H9 (cell line): Measurements from ENCODE around the gene ANK3. TPM values are rescaled to one million over a fixed set of nuclear protein-coding genes. Genes with fewer than 3 reads are reported as not detected.

Experiments
- DNase-seq: peaks from one replicate; pipeline ENCODE4 v3.0.0-alpha.2; 2017
- H2AFZ ChIP-seq: one replicate; pipeline ENCODE4 v1.6.1; 2013; ENCODE audit warnings: mild to moderate bottlenecking, low read length, control low read depth, moderate library complexity
- H2AK5ac ChIP-seq: 2 replicates; pipeline ENCODE4 v1.6.1; 2013; ENCODE audit warnings: low read length, control low read depth, mixed read lengths; ENCODE audit not compliant: insufficient read length
- H2BK120ac ChIP-seq: one replicate; pipeline ENCODE4 v1.6.1; 2013; ENCODE audit warnings: low read depth, mild to moderate bottlenecking, low read length, control low read depth, inconsistent platforms; ENCODE audit not compliant: poor library complexity, severe bottlenecking
- H2BK12ac ChIP-seq: 2 replicates; pipeline ENCODE4 v1.6.1; 2013; ENCODE audit warnings: low read length, control low read depth, mixed read lengths, low read depth; ENCODE audit not compliant: insufficient read length
- H2BK15ac ChIP-seq: 2 replicates; pipeline ENCODE4 v1.6.1; 2013; ENCODE audit warnings: low read depth, low read length, control low read depth
- H2BK20ac ChIP-seq: one replicate; pipeline ENCODE4 v1.6.1; 2013; ENCODE audit warnings: low read depth, mild to moderate bottlenecking, low read length, control low read depth, inconsistent platforms; ENCODE audit not compliant: poor library complexity, severe bottlenecking
- H2BK5ac ChIP-seq: 2 replicates; pipeline ENCODE4 v1.6.1; 2013; ENCODE audit warnings: low read length, control low read depth, mixed read lengths; ENCODE audit not compliant: insufficient read length
- H3K14ac ChIP-seq: 2 replicates; pipeline ENCODE4 v1.6.1; 2013; ENCODE audit warnings: low read length, control low read depth; ENCODE audit not compliant: insufficient read depth
- H3K18ac ChIP-seq: 2 replicates; pipeline ENCODE4 v1.6.1; 2013; ENCODE audit warnings: low read depth, mild to moderate bottlenecking, mixed read lengths, low read length, control low read depth; ENCODE audit not compliant: insufficient read length
- H3K23ac ChIP-seq: 2 replicates; pipeline ENCODE4 v1.6.1; 2013; ENCODE audit warnings: low read length, control low read depth, mixed read lengths, low read depth; ENCODE audit not compliant: insufficient read length
- H3K23me2 ChIP-seq: 2 replicates; pipeline ENCODE4 v1.6.1; 2013; ENCODE audit warnings: low read depth, mild to moderate bottlenecking, mixed read lengths, low read length, control low read depth; ENCODE audit not compliant: insufficient read length, poor library complexity, severe bottlenecking
- H3K27ac ChIP-seq: 2 replicates; pipeline ENCODE4 v1.5.1; 2013; ENCODE audit warnings: low read length, control low read depth, mixed read lengths, low read depth; ENCODE audit not compliant: insufficient read length
- H3K27me3 ChIP-seq: 2 replicates; pipeline ENCODE4 v1.6.1; 2013; ENCODE audit warnings: low read length, control low read depth, inconsistent platforms; ENCODE audit not compliant: insufficient read depth
- H3K4ac ChIP-seq: 2 replicates; pipeline ENCODE4 v1.6.1; 2013; ENCODE audit warnings: low read depth, mild to moderate bottlenecking, control low read depth, inconsistent platforms, low read length, moderate library complexity
- H3K4me1 ChIP-seq: 2 replicates; pipeline ENCODE4 v1.6.1; 2013; ENCODE audit warnings: low read length, control low read depth, inconsistent platforms; ENCODE audit not compliant: insufficient read depth
- H3K4me2 ChIP-seq: 2 replicates; pipeline ENCODE4 v1.6.1; 2013; ENCODE audit warnings: low read length, control low read depth, mixed read lengths; ENCODE audit not compliant: insufficient read length, insufficient read depth
- H3K56ac ChIP-seq: 2 replicates; pipeline ENCODE4 v1.6.1; 2013; ENCODE audit warnings: low read depth, mild to moderate bottlenecking, mixed read lengths, low read length, control low read depth; ENCODE audit not compliant: insufficient read length
- H3K79me1 ChIP-seq: 2 replicates; pipeline ENCODE4 v1.6.1; 2013; ENCODE audit warnings: low read depth, mild to moderate bottlenecking, moderate library complexity, low read length, control low read depth, inconsistent platforms; ENCODE audit not compliant: insufficient read depth, poor library complexity, severe bottlenecking
- H3K79me2 ChIP-seq: 2 replicates; pipeline ENCODE4 v1.6.1; 2013; ENCODE audit warnings: low read length, control low read depth, inconsistent platforms; ENCODE audit not compliant: insufficient read depth
- H3K9ac ChIP-seq: 2 replicates; pipeline ENCODE4 v1.6.1; 2013; ENCODE audit warnings: low read length, control low read depth, mixed read lengths; ENCODE audit not compliant: insufficient read length; ENCODE audit errors: extremely low read depth
- H3K9me3 ChIP-seq: one replicate; pipeline ENCODE4 v1.6.1; 2013; ENCODE audit warnings: low read depth, low read length, inconsistent platforms; ENCODE audit not compliant: control insufficient read depth
- H3T11ph ChIP-seq: one replicate; pipeline ENCODE4 v1.6.1; 2013; ENCODE audit warnings: mild to moderate bottlenecking, low read length, control low read depth, inconsistent platforms
- H4K20me1 ChIP-seq: one replicate; pipeline ENCODE4 v1.6.1; 2013; ENCODE audit not compliant: control insufficient read depth, insufficient read length, insufficient read depth
- H4K5ac ChIP-seq: 2 replicates; pipeline ENCODE4 v1.6.1; 2013; ENCODE audit warnings: low read depth, mild to moderate bottlenecking, mixed read lengths, low read length, control low read depth; ENCODE audit not compliant: insufficient read length
- H4K8ac ChIP-seq: replicated peaks from 2 replicates; pipeline ENCODE4 v1.6.1; 2013; ENCODE audit warnings: low read length, control low read depth, mixed read lengths, low read depth; ENCODE audit not compliant: insufficient read length
- H4K91ac ChIP-seq: 2 replicates; pipeline ENCODE4 v1.6.1; 2013; ENCODE audit warnings: low read depth, mild to moderate bottlenecking, moderate library complexity, mixed read lengths, low read length, control low read depth; ENCODE audit not compliant: insufficient read length
- H3K27ac Mint-ChIP-seq, 3 experiments: 2 replicates in 2 of 3; 3 replicates in 1 of 3; pipeline ENCODE4 v1.8.0; 2020 to 2021; ENCODE audit warnings: mixed read lengths in 3 of 3, mild to moderate bottlenecking in 1 of 3, moderate library complexity in 1 of 3
- H3K27me3 Mint-ChIP-seq: 2 replicates; pipeline ENCODE4 v1.8.0; 2021; ENCODE audit warnings: low read depth, mild to moderate bottlenecking, moderate library complexity, mixed read lengths
- H3K36me3 Mint-ChIP-seq, 3 experiments: 2 replicates in 2 of 3; 3 replicates in 1 of 3; pipeline ENCODE4 v1.8.0; 2020 to 2021; ENCODE audit warnings: low read depth in 3 of 3, mixed read lengths in 3 of 3; ENCODE audit not compliant: insufficient read depth in 1 of 3
- H3K4me1 Mint-ChIP-seq, 2 experiments: 2 replicates each; pipeline ENCODE4 v1.8.0; 2020; ENCODE audit warnings: mixed read lengths in 2 of 2
- H3K4me3 Mint-ChIP-seq, 2 experiments: 2 replicates in 1 of 2; 3 replicates in 1 of 2; pipeline ENCODE4 v1.8.0; 2020 to 2021; ENCODE audit warnings: mild to moderate bottlenecking in 2 of 2, mixed read lengths in 2 of 2, moderate library complexity in 1 of 2
- H3K9me3 Mint-ChIP-seq, 2 experiments: 2 replicates in 1 of 2; 3 replicates in 1 of 2; pipeline ENCODE4 v1.8.0; 2020; ENCODE audit warnings: mild to moderate bottlenecking in 2 of 2, mixed read lengths in 2 of 2, moderate library complexity in 1 of 2
- WGBS: extraction: QIAGEN DNeasy Blood & Tissue Kit; methylation state at CpG from one replicate; pipeline ENCODE4 v1.1.7; 2013; ENCODE audit warnings: missing lambda C conversion rate, low lambda C conversion rate, mixed read lengths; ENCODE audit not compliant: insufficient read length; ENCODE audit errors: extremely low coverage; 5-methylcytosine and 5-hydroxymethylcytosine counted together
- total RNA-seq: library from RNA; stranded (reverse); gene quantifications from 2 replicates; pipeline ENCODE4 v1.2.1, GENCODE V29; 2021
- TF ChIP-seq, protein P1 (sequence below): fragments of 200-600 bp; sonication (generic); conservative IDR thresholded peaks from 3 replicates; pipeline ENCODE4 v1.8.0; 2021; ENCODE audit warnings: antibody characterized with exemption, mild to moderate bottlenecking

The ANK3 gene
- total RNA-seq, 1 experiment from 2014 or later: 59.6 TPM

DNA sequence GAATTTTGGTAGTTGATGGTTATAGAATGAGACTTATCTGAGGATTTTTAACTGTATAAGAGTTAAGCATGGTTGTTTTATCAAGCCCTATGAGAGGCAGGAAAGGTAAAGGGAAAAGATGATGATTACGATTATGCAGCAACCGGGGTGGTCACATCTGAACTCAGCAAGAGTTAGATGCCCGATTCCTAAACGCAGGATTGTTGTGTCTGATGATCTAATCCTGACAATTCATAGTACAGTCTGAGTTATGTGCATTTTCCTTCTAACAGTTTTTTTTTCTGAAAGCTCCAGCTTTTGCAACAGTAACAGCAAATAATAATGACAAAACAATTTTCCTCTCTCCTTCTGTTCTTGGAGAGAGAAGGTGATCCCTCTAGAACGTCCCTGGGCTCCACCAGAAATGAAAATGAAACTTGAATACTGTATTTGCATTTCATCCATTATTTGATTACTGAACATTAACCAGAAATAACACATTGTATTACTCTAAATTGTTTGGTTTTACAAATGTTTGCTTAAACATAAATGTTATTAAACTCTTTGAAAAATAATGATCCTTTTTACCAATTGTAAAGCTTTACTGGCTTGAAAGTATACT, 306.8 kb downstream of the ANK3 start:
- no peaks in the 10 kb centered on the region; the same call in 1 of the 2 replicates for H3K4me1 ChIP-seq
- H3K79me1 ChIP-seq: no peaks in the 10 kb centered on the region
- no peak overlapping the region for H3T11ph ChIP-seq
- Mint-ChIP-seq H3K27ac (peak overlapping the region; percentile 19 to 41 (median 31); a peak in 3 of 7 replicates), H3K9me3 (no peaks in the 10 kb centered on the region), H3K4me3 (no peak overlapping the region), H3K4me1 (peaks cover 18 to 25% of the 10 kb centered on the region in 2 experiments), H3K27me3 (no peaks in the 10 kb centered on the region), H3K36me3 (peaks cover 2 to 22% (median 13%) of the 10 kb centered on the region in 3 experiments; a peak in 5 of 7 replicates)
- no peak overlapping the region for H2BK20ac ChIP-seq
- TF ChIP-seq, protein P1, sequence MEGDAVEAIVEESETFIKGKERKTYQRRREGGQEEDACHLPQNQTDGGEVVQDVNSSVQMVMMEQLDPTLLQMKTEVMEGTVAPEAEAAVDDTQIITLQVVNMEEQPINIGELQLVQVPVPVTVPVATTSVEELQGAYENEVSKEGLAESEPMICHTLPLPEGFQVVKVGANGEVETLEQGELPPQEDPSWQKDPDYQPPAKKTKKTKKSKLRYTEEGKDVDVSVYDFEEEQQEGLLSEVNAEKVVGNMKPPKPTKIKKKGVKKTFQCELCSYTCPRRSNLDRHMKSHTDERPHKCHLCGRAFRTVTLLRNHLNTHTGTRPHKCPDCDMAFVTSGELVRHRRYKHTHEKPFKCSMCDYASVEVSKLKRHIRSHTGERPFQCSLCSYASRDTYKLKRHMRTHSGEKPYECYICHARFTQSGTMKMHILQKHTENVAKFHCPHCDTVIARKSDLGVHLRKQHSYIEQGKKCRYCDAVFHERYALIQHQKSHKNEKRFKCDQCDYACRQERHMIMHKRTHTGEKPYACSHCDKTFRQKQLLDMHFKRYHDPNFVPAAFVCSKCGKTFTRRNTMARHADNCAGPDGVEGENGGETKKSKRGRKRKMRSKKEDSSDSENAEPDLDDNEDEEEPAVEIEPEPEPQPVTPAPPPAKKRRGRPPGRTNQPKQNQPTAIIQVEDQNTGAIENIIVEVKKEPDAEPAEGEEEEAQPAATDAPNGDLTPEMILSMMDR: no peak
- H3K4ac ChIP-seq: no peak overlapping the region
- no peak overlapping the region for H3K4me2 ChIP-seq
- no peak overlapping the region for H3K23ac ChIP-seq
- no peaks in the 10 kb centered on the region for H3K23me2 ChIP-seq
- no peak overlapping the region for H3K9ac ChIP-seq
- H2AK5ac ChIP-seq: no peak overlapping the region
- H3K79me2 ChIP-seq: no peaks in the 10 kb centered on the region
- H2BK12ac ChIP-seq: no peak overlapping the region
- no peak overlapping the region for H3K18ac ChIP-seq
- no peak overlapping the region for H3K14ac ChIP-seq
- no peaks in the 10 kb centered on the region for H3K27me3 ChIP-seq
- no peak overlapping the region for H4K5ac ChIP-seq
- no peak for DNase-seq
- no peak overlapping the region for H3K27ac ChIP-seq
- WGBS: no CpG with 5 or more reads among the region's 5 CpGs
- H3K56ac ChIP-seq: no peak overlapping the region
- H2BK5ac ChIP-seq: no peak overlapping the region
- H4K8ac ChIP-seq: no peak overlapping the region
- H2AFZ ChIP-seq: no peak overlapping the region
- no peak overlapping the region for H2BK15ac ChIP-seq
- no peak overlapping the region for H4K91ac ChIP-seq
- no peaks in the 10 kb centered on the region for H3K9me3 ChIP-seq
- no peak overlapping the region for H2BK120ac ChIP-seq
- H4K20me1 ChIP-seq: no peaks in the 10 kb centered on the region
